Astrocyte of the cerebellum (primary cell): ENCODE data around the gene ABAT.

Experiments used
- DNase-seq: peaks from one replicate; pipeline ENCODE4 v3.0.0-alpha.2; 2011; ENCODE audit warnings: low read depth
- H3K4me3 ChIP-seq: 2 replicates; pipeline ENCODE4 v1.5.1; 2011; ENCODE audit warnings: mild to moderate bottlenecking, low read depth, low read length, moderate library complexity
- CTCF ChIP-seq: IDR thresholded peaks from 2 replicates; pipeline ENCODE4 v1.5.1; 2012; ENCODE audit warnings: low read length, low read depth, moderate library complexity, mild to moderate bottlenecking; ENCODE audit errors: missing control alignments
- in situ Hi-C: cut with HindIII; loops from 2 replicates; pipeline ENCODE4 v1.10.0; 2017; ENCODE audit warnings: low sequenced_read_pairs

ABAT gene

GRCh38 chr16:8670014-8670560 lies 4.3 kb upstream of the ABAT start:
- no peak for TF ChIP-seq CTCF
- no peak for DNase-seq
- no peak overlapping the region for H3K4me3 ChIP-seq
- in situ Hi-C loops, result no loop called here

GRCh38 chr16:8673611-8674412 lies 605 bp upstream of the ABAT start:
- no peak for DNase-seq
- TF ChIP-seq CTCF, result no peak
- H3K4me3 ChIP-seq, result peak overlapping the region; percentile 65
- in situ Hi-C loops, result no loop called here

- no peak for TF ChIP-seq CTCF
Measured at GRCh38 chr16:8675183-8676159, 1.1 kb downstream of the ABAT start.

GRCh38 chr16:8676160-8676547 lies 1.7 kb downstream of the ABAT start:
- no peak for DNase-seq

More at GRCh38 chr16:8675183-8676159, 1.1 kb downstream of the ABAT start:
- DNase-seq, result no peak
- in situ Hi-C loops, result no loop called here
- peak overlapping the region; percentile 65 for H3K4me3 ChIP-seq

GRCh38 chr16:8676737-8677375 lies 2.4 kb downstream of the ABAT start:
- no peak overlapping the region for H3K4me3 ChIP-seq
- in situ Hi-C loops, result no loop called here
- no peak for DNase-seq
- TF ChIP-seq CTCF, result no peak

More at GRCh38 chr16:8676160-8676547, 1.7 kb downstream of the ABAT start:
- in situ Hi-C loops, result no loop called here
- TF ChIP-seq CTCF, result no peak
- H3K4me3 ChIP-seq, result no peak overlapping the region

GRCh38 chr16:8677481-8677880 lies 3.1 kb downstream of the ABAT start:
- H3K4me3 ChIP-seq, result no peak overlapping the region
- in situ Hi-C loops, result no loop called here
- TF ChIP-seq CTCF, result no peak
- no peak for DNase-seq
